SK-N-SH (cell line): ENCODE measurements around the gene SNX27. TPM values are rescaled to one million over a fixed set of nuclear protein-coding genes. Genes with fewer than 3 reads are reported as not detected.

Experiments used
- CTCF ChIA-PET: fragments of 300-600, 350-600 bp; formaldehyde crosslinking; extraction: SDS; loops from one replicate; lab custom pipeline; 2021; lab: Yijun Ruan, JAX
- POLR2A ChIA-PET: fragments of 350-600 bp; sonication (Branson Sonifier 250); formaldehyde crosslinking; extraction: SDS; loops from one replicate; lab custom pipeline; 2020; ENCODE audit warnings: antibody characterized with exemption, inconsistent platforms; lab: Yijun Ruan, JAX
- DNase-seq: peaks from one replicate; pipeline ENCODE4 v3.0.0; 2012
- H2AFZ ChIP-seq: fragments of 200-600 bp; sonication (generic); 2 replicates; pipeline ENCODE4 v1.8.1; 2016; ENCODE audit warnings: antibody characterized with exemption, mild to moderate bottlenecking, low read depth
- H3F3A ChIP-seq: fragments of 200-600 bp; sonication (generic); replicated peaks from 2 replicates; pipeline ENCODE3; 2016; ENCODE audit warnings: antibody characterized with exemption, mild to moderate bottlenecking; ENCODE audit not compliant: insufficient read depth
- H3K27ac ChIP-seq, 2 experiments: fragments of 200-500 bp in 1 of 2; fragments of 200-600 bp in 1 of 2; sonication (Bioruptor generic) in 1 of 2; sonication (generic), shearing (Covaris generic) in 1 of 2; 2 replicates each; pipeline versions ENCODE4 v1.5.1 to v1.6.1; 2014 to 2016; ENCODE audit warnings: low read depth in 2 of 2, inconsistent platforms in 1 of 2, low read length in 1 of 2, mild to moderate bottlenecking in 1 of 2, mixed read lengths in 1 of 2
- H3K27me3 ChIP-seq: fragments of 200-600 bp; sonication (generic), shearing (Covaris generic); 2 replicates; pipeline ENCODE4 v1.6.1; 2016; ENCODE audit warnings: mixed run types; ENCODE audit not compliant: insufficient read depth
- H3K36me3 ChIP-seq, 2 experiments: fragments of 200-500 bp in 1 of 2; fragments of 200-600 bp in 1 of 2; sonication (Bioruptor generic) in 1 of 2; sonication (generic) in 1 of 2; replicated peaks in 1 of 2; 2 replicates each; pipeline versions ENCODE3 to v1.5.1; 2014 to 2016; ENCODE audit warnings: low read length in 1 of 2, mild to moderate bottlenecking in 1 of 2; ENCODE audit not compliant: insufficient read depth in 2 of 2, control insufficient read depth in 1 of 2
- H3K4me1 ChIP-seq, 2 experiments: fragments of 200-500 bp in 1 of 2; fragments of 200-600 bp in 1 of 2; sonication (Bioruptor generic) in 1 of 2; sonication (generic), shearing (Covaris generic) in 1 of 2; 2 replicates each; pipeline versions ENCODE4 v1.5.1 to v1.6.1; 2014 to 2016; ENCODE audit warnings: low read depth in 1 of 2, low read length in 1 of 2, mixed run types in 1 of 2; ENCODE audit not compliant: insufficient read depth in 2 of 2, control insufficient read depth in 1 of 2
- H3K4me2 ChIP-seq: fragments of 200-600 bp; sonication (generic), shearing (Covaris generic); 2 replicates; pipeline ENCODE4 v1.6.1; 2017; ENCODE audit warnings: mixed run types
- H3K4me3 ChIP-seq, 2 experiments: fragments of 200-500 bp in 1 of 2; fragments of 200-600 bp in 1 of 2; sonication (Bioruptor generic) in 1 of 2; sonication (generic), shearing (Covaris generic) in 1 of 2; 2 replicates each; pipeline versions ENCODE4 v1.5.1 to v1.8.1; 2014 to 2016; ENCODE audit warnings: low read depth in 2 of 2, inconsistent platforms in 1 of 2, low read length in 1 of 2, mild to moderate bottlenecking in 1 of 2, mixed read lengths in 1 of 2, moderate library complexity in 1 of 2
- H3K79me2 ChIP-seq: fragments of 200-600 bp; sonication (generic); 2 replicates; pipeline ENCODE4 v1.8.1; 2017; ENCODE audit warnings: mild to moderate bottlenecking; ENCODE audit not compliant: insufficient read depth
- H3K9ac ChIP-seq: fragments of 200-600 bp; sonication (generic); 2 replicates; pipeline ENCODE4 v1.6.1; 2017; ENCODE audit warnings: mixed run types
- H3K9me2 ChIP-seq: fragments of 200-600 bp; sonication (generic); 2 replicates; pipeline ENCODE4 v1.6.1; 2017; ENCODE audit warnings: mixed run types
- H3K9me3 ChIP-seq: fragments of 200-600 bp; sonication (generic); 2 replicates; pipeline ENCODE4 v1.6.1; 2017; ENCODE audit warnings: mixed run types, mild to moderate bottlenecking, moderate library complexity
- H4K20me1 ChIP-seq: fragments of 200-600 bp; sonication (generic); 2 replicates; pipeline ENCODE4 v1.6.1; 2017; ENCODE audit warnings: mild to moderate bottlenecking, mixed run types; ENCODE audit not compliant: insufficient read depth
- CHD2 ChIP-seq: fragments of 150-350 bp; IDR thresholded peaks from 2 replicates; pipeline ENCODE4 v1.6.1; 2018; ENCODE audit warnings: low read length; ENCODE audit not compliant: partially characterized antibody
- ELF1 ChIP-seq: IDR thresholded peaks from 2 replicates; pipeline ENCODE4 v1.4.0; 2012
- EP300 ChIP-seq, 2 experiments: IDR thresholded peaks; 2 replicates each; pipeline versions ENCODE4 v1.4.0 to v1.6.1; 2012; ENCODE audit warnings: borderline replicate concordance in 1 of 2, low read depth in 1 of 2, low read length in 1 of 2
- EZH2phosphoT487 ChIP-seq: fragments of 200-600 bp; sonication (generic); IDR thresholded peaks from 2 replicates; pipeline ENCODE4 v1.6.1; 2017; ENCODE audit warnings: low read depth, mixed run types, mild to moderate bottlenecking, antibody characterized with exemption, moderate library complexity, borderline replicate concordance
- FOSL2 ChIP-seq: IDR thresholded peaks from 2 replicates; pipeline ENCODE4 v1.4.0; 2012; ENCODE audit warnings: low read depth, mild to moderate bottlenecking, moderate library complexity, borderline replicate concordance
- NFIC ChIP-seq: IDR thresholded peaks from 2 replicates; pipeline ENCODE4 v1.4.0; 2012; ENCODE audit warnings: borderline replicate concordance
- RAD21 ChIP-seq: IDR thresholded peaks from 2 replicates; pipeline ENCODE4 v1.6.1; 2012; ENCODE audit warnings: mild to moderate bottlenecking, low read length
- RFX5 ChIP-seq: IDR thresholded peaks from 2 replicates; pipeline ENCODE4 v1.6.1; 2012; ENCODE audit warnings: mild to moderate bottlenecking, improper control_type of control experiment, low read length
- RXRA ChIP-seq: IDR thresholded peaks from 2 replicates; pipeline ENCODE4 v1.4.0; 2012; ENCODE audit warnings: low read depth, mild to moderate bottlenecking, borderline replicate concordance
- TAF1 ChIP-seq: IDR thresholded peaks from 2 replicates; pipeline ENCODE4 v1.6.1; 2012; ENCODE audit warnings: low read depth, mild to moderate bottlenecking, low read length, moderate library complexity, borderline replicate concordance
- TCF12 ChIP-seq: IDR thresholded peaks from 2 replicates; pipeline ENCODE4 v1.4.0; 2012
- YY1 ChIP-seq: IDR thresholded peaks from 2 replicates; pipeline ENCODE4 v1.4.0; 2012; ENCODE audit warnings: low read depth, mild to moderate bottlenecking
- ZBTB33 ChIP-seq: IDR thresholded peaks from 2 replicates; pipeline ENCODE4 v1.4.0; 2012; ENCODE audit warnings: low read depth, borderline replicate concordance
- WGBS: methylation state at CpG from one replicate; pipeline ENCODE4 v1.1.6; 2017; ENCODE audit warnings: low lambda C conversion rate; 5-methylcytosine and 5-hydroxymethylcytosine counted together
- polyA plus RNA-seq, 3 experiments: library from polyadenylated mRNA; depleted of rRNA; stranded (reverse); fragments of >200 nt; gene quantifications; 2 replicates each; pipeline ENCODE4 v1.2.3, GENCODE V29; 2012
- TF ChIP-seq, protein P1 (sequence below): fragments of 150-350 bp; IDR thresholded peaks from 2 replicates; pipeline ENCODE4 v1.6.1; 2016; ENCODE audit warnings: mild to moderate bottlenecking, low read depth, low read length
- TF ChIP-seq, protein P2 (sequence below): IDR thresholded peaks from 2 replicates; pipeline ENCODE4 v1.4.0; 2012; ENCODE audit warnings: low read depth, borderline replicate concordance
- TF ChIP-seq, protein P3 (sequence below): IDR thresholded peaks from 2 replicates; pipeline ENCODE4 v1.6.1; 2012; ENCODE audit warnings: mild to moderate bottlenecking, low read depth, low read length, moderate library complexity

The SNX27 gene
- polyA plus RNA-seq, 1 of the 3 experiments (the other 2 are of a cell fraction) = 10.8 TPM

DNA sequence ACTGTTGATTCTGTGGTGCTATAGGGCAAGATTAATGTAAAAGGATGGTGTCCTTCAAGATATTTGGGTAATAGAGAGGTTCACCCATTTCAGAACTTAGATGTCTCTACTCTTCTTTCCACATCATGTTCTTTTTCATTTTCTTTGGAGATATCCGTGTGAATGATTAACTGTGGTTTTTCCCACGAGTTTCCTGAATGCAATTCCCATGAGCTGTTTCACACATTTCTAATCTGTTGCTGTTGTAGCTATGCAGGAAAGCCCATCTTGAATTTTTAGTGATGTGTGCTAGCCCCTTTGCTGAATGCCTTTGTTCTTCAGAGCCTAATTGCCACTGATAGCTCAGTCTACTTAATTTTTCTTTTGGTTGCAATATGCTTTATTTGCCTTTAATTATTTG lies 27.6 kb downstream of the SNX27 start:
- TF ChIP-seq RAD21 (no peak), TAF1 (no peak), RXRA (no peak), EZH2phosphoT487 (no peak), EP300 (IDR thresholded peaks at IDR 0.05; ENCODE audit: borderline replicate concordance in 1 of 2, low read depth in 1 of 2, low read length in 1 of 2) (no peak), ZBTB33 (no peak), TCF12 (no peak), YY1 (no peak), CHD2 (no peak), RFX5 (no peak), ELF1 (no peak), NFIC (no peak), FOSL2 (no peak)
- TF ChIP-seq, protein P1, sequence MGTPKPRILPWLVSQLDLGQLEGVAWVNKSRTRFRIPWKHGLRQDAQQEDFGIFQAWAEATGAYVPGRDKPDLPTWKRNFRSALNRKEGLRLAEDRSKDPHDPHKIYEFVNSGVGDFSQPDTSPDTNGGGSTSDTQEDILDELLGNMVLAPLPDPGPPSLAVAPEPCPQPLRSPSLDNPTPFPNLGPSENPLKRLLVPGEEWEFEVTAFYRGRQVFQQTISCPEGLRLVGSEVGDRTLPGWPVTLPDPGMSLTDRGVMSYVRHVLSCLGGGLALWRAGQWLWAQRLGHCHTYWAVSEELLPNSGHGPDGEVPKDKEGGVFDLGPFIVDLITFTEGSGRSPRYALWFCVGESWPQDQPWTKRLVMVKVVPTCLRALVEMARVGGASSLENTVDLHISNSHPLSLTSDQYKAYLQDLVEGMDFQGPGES = no peak
- TF ChIP-seq, protein P2, sequence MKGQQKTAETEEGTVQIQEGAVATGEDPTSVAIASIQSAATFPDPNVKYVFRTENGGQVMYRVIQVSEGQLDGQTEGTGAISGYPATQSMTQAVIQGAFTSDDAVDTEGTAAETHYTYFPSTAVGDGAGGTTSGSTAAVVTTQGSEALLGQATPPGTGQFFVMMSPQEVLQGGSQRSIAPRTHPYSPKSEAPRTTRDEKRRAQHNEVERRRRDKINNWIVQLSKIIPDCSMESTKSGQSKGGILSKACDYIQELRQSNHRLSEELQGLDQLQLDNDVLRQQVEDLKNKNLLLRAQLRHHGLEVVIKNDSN = no peak
- TF ChIP-seq, protein P3, sequence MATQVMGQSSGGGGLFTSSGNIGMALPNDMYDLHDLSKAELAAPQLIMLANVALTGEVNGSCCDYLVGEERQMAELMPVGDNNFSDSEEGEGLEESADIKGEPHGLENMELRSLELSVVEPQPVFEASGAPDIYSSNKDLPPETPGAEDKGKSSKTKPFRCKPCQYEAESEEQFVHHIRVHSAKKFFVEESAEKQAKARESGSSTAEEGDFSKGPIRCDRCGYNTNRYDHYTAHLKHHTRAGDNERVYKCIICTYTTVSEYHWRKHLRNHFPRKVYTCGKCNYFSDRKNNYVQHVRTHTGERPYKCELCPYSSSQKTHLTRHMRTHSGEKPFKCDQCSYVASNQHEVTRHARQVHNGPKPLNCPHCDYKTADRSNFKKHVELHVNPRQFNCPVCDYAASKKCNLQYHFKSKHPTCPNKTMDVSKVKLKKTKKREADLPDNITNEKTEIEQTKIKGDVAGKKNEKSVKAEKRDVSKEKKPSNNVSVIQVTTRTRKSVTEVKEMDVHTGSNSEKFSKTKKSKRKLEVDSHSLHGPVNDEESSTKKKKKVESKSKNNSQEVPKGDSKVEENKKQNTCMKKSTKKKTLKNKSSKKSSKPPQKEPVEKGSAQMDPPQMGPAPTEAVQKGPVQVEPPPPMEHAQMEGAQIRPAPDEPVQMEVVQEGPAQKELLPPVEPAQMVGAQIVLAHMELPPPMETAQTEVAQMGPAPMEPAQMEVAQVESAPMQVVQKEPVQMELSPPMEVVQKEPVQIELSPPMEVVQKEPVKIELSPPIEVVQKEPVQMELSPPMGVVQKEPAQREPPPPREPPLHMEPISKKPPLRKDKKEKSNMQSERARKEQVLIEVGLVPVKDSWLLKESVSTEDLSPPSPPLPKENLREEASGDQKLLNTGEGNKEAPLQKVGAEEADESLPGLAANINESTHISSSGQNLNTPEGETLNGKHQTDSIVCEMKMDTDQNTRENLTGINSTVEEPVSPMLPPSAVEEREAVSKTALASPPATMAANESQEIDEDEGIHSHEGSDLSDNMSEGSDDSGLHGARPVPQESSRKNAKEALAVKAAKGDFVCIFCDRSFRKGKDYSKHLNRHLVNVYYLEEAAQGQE = no peak
- WGBS = 56% methylated on average over 2 of the region's 2 CpGs
- Histone ChIP-seq H3K36me3 (peaks cover 0 to 7% of the 10 kb centered on the region in 2 experiments), H3K9ac (no peak overlapping the region), H3K79me2 (peaks cover 66% of the 10 kb centered on the region), H3K27ac (peak overlapping the region in 1 of 2 experiments; percentile 15; a peak in 1 of 4 replicates), H2AFZ (no peak overlapping the region), H4K20me1 (peaks cover 19% of the 10 kb centered on the region), H3F3A (no peaks in the 10 kb centered on the region), H3K9me3 (no peaks in the 10 kb centered on the region), H3K4me1 (peaks cover 5 to 20% of the 10 kb centered on the region in 2 experiments; a peak in 3 of 4 replicates), H3K27me3 (no peaks in the 10 kb centered on the region), H3K4me2 (no peak overlapping the region), H3K9me2 (no peaks in the 10 kb centered on the region), H3K4me3 (no peak overlapping the region)
- DNase-seq = no peak
- ChIA-PET POLR2A (no interaction called here), CTCF (no interaction called here)
